ENCODE results near the gene RAB7B. TPM values are rescaled to one million over a fixed set of nuclear protein-coding genes. Genes with fewer than 3 reads are reported as not detected.

The RAB7B gene
- total and polyA plus RNA-seq, 2 of the 13 experiments (the other 11 are each of a cell fraction or from before 2014, with no cell fraction given): 0.05 to 0.46 TPM

GRCh38 chr1:206015071-206015470 lies 11.9 kb upstream of the RAB7B start (continued):
- no peak for TF ChIP-seq ESRRA (CRISPR knock-in tag; IDR thresholded peaks at IDR 0.05; ENCODE audit: low read depth)
- no peak for TF ChIP-seq IKZF4 (CRISPR knock-in tag; IDR thresholded peaks at IDR 0.05; ENCODE audit: borderline replicate concordance, low read depth, not compliant biosample characterization)
- TF ChIP-seq TGIF2 (CRISPR knock-in tag; IDR thresholded peaks at IDR 0.05): no peak

DNA sequence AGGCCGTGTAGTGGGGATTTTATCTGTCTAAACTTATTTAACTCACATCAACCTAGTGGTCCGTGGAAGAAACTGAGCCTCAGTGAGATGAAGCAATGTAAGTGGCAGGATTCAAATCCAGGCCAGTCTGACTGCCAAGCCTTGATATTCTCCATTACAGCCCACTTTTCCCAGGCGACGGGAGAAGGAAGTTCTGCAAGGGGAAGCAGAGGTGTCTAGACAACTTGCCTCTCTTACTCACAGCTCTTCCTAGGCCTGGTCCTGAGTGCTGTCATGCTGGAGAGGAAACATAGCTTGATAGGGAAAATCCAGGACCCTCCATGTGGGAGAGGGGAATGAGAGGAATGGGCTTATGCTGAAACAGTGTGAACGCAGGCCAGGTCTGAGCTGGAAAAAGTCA lies 11.4 kb upstream of the RAB7B start:
- TF ChIP-seq GABPB1 (CRISPR knock-in tag; IDR thresholded peaks at IDR 0.05) (no peak), ZNF7 (CRISPR knock-in tag; IDR thresholded peaks at IDR 0.05) (no peak), RNF2 (conservative IDR thresholded peaks at IDR 0.05; ENCODE audit: low read depth) (no peak), PCBP2 (optimal IDR thresholded peaks at IDR 0.05; ENCODE audit: low read depth, low read length, poor library complexity, severe bottlenecking) (no peak), MAFF (IDR thresholded peaks at IDR 0.05; ENCODE audit: low read depth, low read length) (no peak), ZNF512 (CRISPR knock-in tag; IDR thresholded peaks at IDR 0.05) (no peak), SUZ12 (IDR thresholded peaks at IDR 0.05; ENCODE audit: low read depth, low read length) (no peak), NFYC (CRISPR knock-in tag; IDR thresholded peaks at IDR 0.05) (no peak), ZSCAN9 (CRISPR knock-in tag; IDR thresholded peaks at IDR 0.05; ENCODE audit: borderline replicate concordance) (no peak), BATF2 (CRISPR knock-in tag; IDR thresholded peaks at IDR 0.05) (no peak)
- TF ChIP-seq, protein P1, sequence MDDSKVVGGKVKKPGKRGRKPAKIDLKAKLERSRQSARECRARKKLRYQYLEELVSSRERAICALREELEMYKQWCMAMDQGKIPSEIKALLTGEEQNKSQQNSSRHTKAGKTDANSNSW (CRISPR knock-in tag; IDR thresholded peaks at IDR 0.05; ENCODE audit: borderline replicate concordance): no peak
- TF ChIP-seq, protein P2, sequence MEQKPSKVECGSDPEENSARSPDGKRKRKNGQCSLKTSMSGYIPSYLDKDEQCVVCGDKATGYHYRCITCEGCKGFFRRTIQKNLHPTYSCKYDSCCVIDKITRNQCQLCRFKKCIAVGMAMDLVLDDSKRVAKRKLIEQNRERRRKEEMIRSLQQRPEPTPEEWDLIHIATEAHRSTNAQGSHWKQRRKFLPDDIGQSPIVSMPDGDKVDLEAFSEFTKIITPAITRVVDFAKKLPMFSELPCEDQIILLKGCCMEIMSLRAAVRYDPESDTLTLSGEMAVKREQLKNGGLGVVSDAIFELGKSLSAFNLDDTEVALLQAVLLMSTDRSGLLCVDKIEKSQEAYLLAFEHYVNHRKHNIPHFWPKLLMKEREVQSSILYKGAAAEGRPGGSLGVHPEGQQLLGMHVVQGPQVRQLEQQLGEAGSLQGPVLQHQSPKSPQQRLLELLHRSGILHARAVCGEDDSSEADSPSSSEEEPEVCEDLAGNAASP (CRISPR knock-in tag; IDR thresholded peaks at IDR 0.05; ENCODE audit: borderline replicate concordance): no peak
- Histone ChIP-seq H3K4me2 (ENCODE audit: low read depth, low read length) (no peak overlapping the region), H3K9ac (ENCODE audit: insufficient read depth, low read depth, low read length) (no peak overlapping the region), H3K36me3 (replicated peaks in 1 of 2; ENCODE audit: control insufficient read depth in 1 of 2, insufficient read depth in 2 of 2, low read length in 2 of 2) (no peaks in the 10 kb centered on the region), H3K4me3 (replicated peaks in 1 of 3; ENCODE audit: insufficient read depth in 1 of 3, low read depth in 2 of 3, low read length in 3 of 3) (no peak overlapping the region), H2AFZ (ENCODE audit: low read length) (no peak overlapping the region), H4K20me1 (ENCODE audit: insufficient read depth, low read length) (no peaks in the 10 kb centered on the region), H3K4me1 (ENCODE audit: insufficient read depth, low read length) (peaks cover 11% of the 10 kb centered on the region; the same call in 1 of the 2 replicates), H3K27me3 (ENCODE audit: control insufficient read depth in 1 of 2, insufficient read depth in 2 of 2, low read length in 2 of 2) (no peaks in the 10 kb centered on the region), H3K27ac (ENCODE audit: extremely low read length, insufficient read depth, low read length) (no peak overlapping the region), H3K9me3 (ENCODE audit: low read length) (no peaks in the 10 kb centered on the region), H3K79me2 (ENCODE audit: insufficient read depth, low read length) (no peaks in the 10 kb centered on the region)
- FAIRE-seq: no peak
- 52% methylated on average over 5 of the region's 5 CpGs for WGBS (ENCODE audit: low lambda C conversion rate)
- CTCF ChIA-PET (ENCODE audit: low intra/inter-chr PET ratio, low total read pairs): no interaction called here
- in situ Hi-C loops (cut with HindIII; ENCODE audit: extremely low pct_ligation_motif_present, low pct_unique_long_range_greater_than_20kb) (no loop called here), intact Hi-C loops (cut with micrococcal nuclease; ENCODE audit: unreplicated experiment) (no loop called here)
- no peak for DNase-seq (ENCODE audit: low spot score)
- POLR2A ChIA-PET: no interaction called here
- BruUV-seq (replicated peaks): no TSS peak
- no peak for ATAC-seq
